K562 (cell line): ENCODE results near the gene MED20. TPM values are rescaled to one million over a fixed set of nuclear protein-coding genes. Genes with fewer than 3 reads are reported as not detected.

Experiments
- ASH1L ChIP-seq: fragments of 450-650 bp; IDR thresholded peaks from 2 replicates; pipeline ENCODE4 v1.6.1; 2018; ENCODE audit warnings: borderline replicate concordance, mild to moderate bottlenecking, low read depth; ENCODE audit not compliant: partially characterized antibody
- CTBP1 ChIP-seq: fragments of 450-650 bp; IDR thresholded peaks from 2 replicates; pipeline ENCODE4 v1.6.1; 2016; ENCODE audit warnings: borderline replicate concordance
- HCFC1 ChIP-seq: IDR thresholded peaks from 2 replicates; pipeline ENCODE4 v1.6.1; 2012; ENCODE audit warnings: low read depth, low read length, improper control_type of control experiment
- KDM2B ChIP-seq: fragments of 250-450 bp; sonication (Bioruptor Pico); IDR thresholded peaks from 2 replicates; pipeline ENCODE4 v1.8.0; 2021; ENCODE audit warnings: mild to moderate bottlenecking, moderate library complexity
- KLF10 ChIP-seq: fragments of 250-450 bp; sonication (Bioruptor Pico); IDR thresholded peaks from 2 replicates; pipeline ENCODE4 v1.6.1; 2021; ENCODE audit warnings: matching md5 sums
- LARP7 ChIP-seq: fragments of 450-650 bp; IDR thresholded peaks from 2 replicates; pipeline ENCODE4 v1.6.1; 2016
- MAFG ChIP-seq: fragments of 450-650 bp; conservative IDR thresholded peaks from 2 replicates; pipeline ENCODE4 v1.6.1; 2016; ENCODE audit warnings: missing genetic modification characterization, missing compliant biosample characterization
- MXD1 ChIP-seq: fragments of 250-450 bp; sonication (Bioruptor Pico); IDR thresholded peaks from 2 replicates; pipeline ENCODE4 v1.8.0; 2021; ENCODE audit warnings: borderline replicate concordance, mild to moderate bottlenecking, moderate library complexity; ENCODE audit not compliant: poor library complexity, severe bottlenecking
- NCOA6 ChIP-seq: fragments of 450-650 bp; IDR thresholded peaks from 2 replicates; pipeline ENCODE4 v1.6.1; 2017; ENCODE audit warnings: mild to moderate bottlenecking
- NFE2L1 ChIP-seq: fragments of 450-650 bp; IDR thresholded peaks from 2 replicates; pipeline ENCODE4 v1.6.1; 2016; ENCODE audit warnings: missing genetic modification characterization, low read depth, mild to moderate bottlenecking, missing compliant biosample characterization, moderate library complexity, borderline replicate concordance
- NR4A1 ChIP-seq, 2 experiments: fragments of 250-450 bp in 1 of 2; fragments of 450-650 bp in 1 of 2; sonication (Bioruptor Pico) in 1 of 2; IDR thresholded peaks; 2 replicates each; pipeline versions ENCODE4 v1.4.0 to v1.6.1; 2016 to 2020; ENCODE audit warnings: mild to moderate bottlenecking in 2 of 2, missing compliant biosample characterization in 1 of 2, missing genetic modification characterization in 1 of 2, moderate library complexity in 1 of 2
- PREB ChIP-seq: sonication (generic); formaldehyde crosslinking; IDR thresholded peaks from 2 replicates; pipeline ENCODE4 v1.8.1; 2023; ENCODE audit warnings: mild to moderate bottlenecking, missing genetic modification reagents
- RBM25 ChIP-seq: fragments of 200-400 bp; formaldehyde crosslinking; IDR thresholded peaks from 2 replicates; pipeline ENCODE4 v1.6.1; 2018; ENCODE audit warnings: low read length, low read depth, moderate library complexity; ENCODE audit not compliant: severe bottlenecking
- SAP30 ChIP-seq: fragments of 200-600 bp; sonication (generic); IDR thresholded peaks from 2 replicates; pipeline ENCODE4 v1.6.1; 2012; ENCODE audit warnings: borderline replicate concordance, low read depth, mild to moderate bottlenecking, moderate library complexity, low read length, control low read depth, inconsistent platforms; ENCODE audit not compliant: insufficient read depth, poor library complexity, severe bottlenecking
- SREBF2 ChIP-seq: sonication (generic); formaldehyde crosslinking; IDR thresholded peaks from 2 replicates; pipeline ENCODE4 v1.4.0; 2020; ENCODE audit warnings: mild to moderate bottlenecking, missing genetic modification reagents
- TARDBP ChIP-seq: fragments of 450-650 bp; IDR thresholded peaks from 2 replicates; pipeline ENCODE4 v1.6.1; 2016
- TCF7L2 ChIP-seq: fragments of 150-350 bp; IDR thresholded peaks from 2 replicates; pipeline ENCODE4 v1.6.1; 2016; ENCODE audit warnings: low read depth, mild to moderate bottlenecking, low read length, moderate library complexity
- YBX1 ChIP-seq: fragments of 450-650 bp; IDR thresholded peaks from 2 replicates; pipeline ENCODE4 v1.7.1; 2016; ENCODE audit warnings: mild to moderate bottlenecking
- ZNF140 ChIP-seq: fragments of 250-450 bp; sonication (Bioruptor Pico); IDR thresholded peaks from 2 replicates; pipeline ENCODE4 v1.8.0; 2021; ENCODE audit warnings: moderate library complexity, mild to moderate bottlenecking, inconsistent platforms
- ZNF280A ChIP-seq: fragments of 450-650 bp; IDR thresholded peaks from 2 replicates; pipeline ENCODE4 v1.6.1; 2018; ENCODE audit warnings: mild to moderate bottlenecking, low read depth; ENCODE audit not compliant: partially characterized antibody
- ZNF77 ChIP-seq: fragments of 250-450 bp; sonication (Bioruptor Pico); IDR thresholded peaks from 2 replicates; pipeline ENCODE4 v1.5.0; 2020
- ZNF79 ChIP-seq: fragments of 250-450 bp; sonication (Bioruptor Pico); IDR thresholded peaks from 2 replicates; pipeline ENCODE4 v1.4.0; 2020; ENCODE audit warnings: low read depth, mild to moderate bottlenecking, moderate library complexity
- polyA plus RNA-seq, 8 experiments: library from polyadenylated mRNA; depleted of rRNA in 4 of 8; stranded (reverse) in 5 of 8; unstranded in 3 of 8; fragments of >200 nt; fragmentation: Nextera tagmentation in 2 of 8; fragmentation: Illumina TruSeq in 1 of 8; extraction: Ambion mirVana in 2 of 8; extraction: Trizol in 1 of 8; gene quantifications; 2 replicates each; pipeline versions ENCODE4 v1.2.1 to v1.2.3, GENCODE V29; 2011 to 2014; ENCODE audit warnings: inconsistent platforms in 1 of 8, missing spikeins in 1 of 8
- total RNA-seq, 7 experiments: library from RNA; depleted of rRNA in 6 of 7; stranded (reverse); fragments of >200 nt in 6 of 7; fragmentation: Illumina TruSeq in 2 of 7; extraction: Trizol in 2 of 7; gene quantifications; 2 replicates each; pipeline versions ENCODE4 v1.2.1 to v1.2.3, GENCODE V29; 2011 to 2021; ENCODE audit warnings: low replicate concordance in 1 of 7
- TF ChIP-seq, protein P1 (sequence below): fragments of 200-800 bp; sonication (Bioruptor generic); IDR thresholded peaks from 2 replicates; pipeline ENCODE4 v1.6.1; 2017; ENCODE audit warnings: missing genetic modification characterization, missing compliant biosample characterization

The MED20 gene
- total and polyA plus RNA-seq, 9 of the 15 experiments (the other 6 are each of a cell fraction or from before 2014, with no cell fraction given), result 27.3 to 80.9 (median 46.0) TPM

GRCh38 chr6:41895300-41896233 lies 25.4 kb downstream of the MED20 start, which contains the start of gene USP49 (continued):
- TF ChIP-seq ZNF280A (no peak), MAFG (tag) (no peak), KLF10 (CRISPR knock-in tag) (no peak), ZNF79 (CRISPR knock-in tag) (no peak; the same call in 1 of the 2 replicates), CTBP1 (no peak; the same call in 1 of the 2 replicates), ZNF77 (CRISPR knock-in tag) (no peak), NCOA6 (no peak), TCF7L2 (no peak), ZNF140 (CRISPR knock-in tag) (no peak), ASH1L (no peak), LARP7 (no peak), NR4A1 (CRISPR knock-in tag; IDR thresholded peaks at IDR 0.05) (no peak), NR4A1 (tag; IDR thresholded peaks at IDR 0.05) (no peak), NFE2L1 (tag) (0 out of 2 replicates have a peak, but pooled peaks have one; percentile 13), YBX1 (no peak), SREBF2 (CRISPR knock-in tag) (no peak), SAP30 (peak; percentile 71), TARDBP (0 out of 2 replicates have a peak, but pooled peaks have one; percentile 33), MXD1 (CRISPR knock-in tag) (no peak), KDM2B (CRISPR knock-in tag) (no peak), RBM25 (peak; percentile 89), HCFC1 (peak; percentile 64), PREB (CRISPR knock-in tag) (no peak)
- TF ChIP-seq, protein P1, sequence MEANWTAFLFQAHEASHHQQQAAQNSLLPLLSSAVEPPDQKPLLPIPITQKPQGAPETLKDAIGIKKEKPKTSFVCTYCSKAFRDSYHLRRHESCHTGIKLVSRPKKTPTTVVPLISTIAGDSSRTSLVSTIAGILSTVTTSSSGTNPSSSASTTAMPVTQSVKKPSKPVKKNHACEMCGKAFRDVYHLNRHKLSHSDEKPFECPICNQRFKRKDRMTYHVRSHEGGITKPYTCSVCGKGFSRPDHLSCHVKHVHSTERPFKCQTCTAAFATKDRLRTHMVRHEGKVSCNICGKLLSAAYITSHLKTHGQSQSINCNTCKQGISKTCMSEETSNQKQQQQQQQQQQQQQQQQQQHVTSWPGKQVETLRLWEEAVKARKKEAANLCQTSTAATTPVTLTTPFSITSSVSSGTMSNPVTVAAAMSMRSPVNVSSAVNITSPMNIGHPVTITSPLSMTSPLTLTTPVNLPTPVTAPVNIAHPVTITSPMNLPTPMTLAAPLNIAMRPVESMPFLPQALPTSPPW (CRISPR knock-in tag), result peak; percentile 89
